NCI-H1436 treated with DMSO at 0.1 percent for 48 hours (cell line): Measurements from ENCODE around the gene SLC9A9.

ENCODE experiments used
- DNase-seq: peaks from one replicate; lab custom pipeline; 2025; lab: John Stamatoyannopoulos, UW

Gene SLC9A9

DNA sequence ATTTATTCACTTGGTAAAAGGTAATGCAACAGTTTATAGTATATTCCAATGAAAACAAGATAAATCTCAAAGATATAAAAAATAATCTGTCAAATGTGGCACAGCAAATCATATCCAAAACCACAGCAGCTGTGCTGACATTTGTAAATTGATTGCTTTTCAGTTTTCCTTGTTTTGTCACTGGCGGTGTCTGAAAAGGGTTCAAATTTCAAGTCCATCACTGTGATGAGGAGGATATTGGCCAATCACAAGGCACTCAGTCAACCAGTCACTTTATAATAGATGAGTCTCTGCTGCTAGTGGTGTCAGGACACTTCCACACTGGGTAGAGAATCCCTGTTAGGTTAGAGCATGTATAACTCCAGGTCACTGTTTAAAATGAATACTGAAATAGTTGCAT is 154.8 kb downstream of the SLC9A9 start:
- no peak for DNase-seq

DNA sequence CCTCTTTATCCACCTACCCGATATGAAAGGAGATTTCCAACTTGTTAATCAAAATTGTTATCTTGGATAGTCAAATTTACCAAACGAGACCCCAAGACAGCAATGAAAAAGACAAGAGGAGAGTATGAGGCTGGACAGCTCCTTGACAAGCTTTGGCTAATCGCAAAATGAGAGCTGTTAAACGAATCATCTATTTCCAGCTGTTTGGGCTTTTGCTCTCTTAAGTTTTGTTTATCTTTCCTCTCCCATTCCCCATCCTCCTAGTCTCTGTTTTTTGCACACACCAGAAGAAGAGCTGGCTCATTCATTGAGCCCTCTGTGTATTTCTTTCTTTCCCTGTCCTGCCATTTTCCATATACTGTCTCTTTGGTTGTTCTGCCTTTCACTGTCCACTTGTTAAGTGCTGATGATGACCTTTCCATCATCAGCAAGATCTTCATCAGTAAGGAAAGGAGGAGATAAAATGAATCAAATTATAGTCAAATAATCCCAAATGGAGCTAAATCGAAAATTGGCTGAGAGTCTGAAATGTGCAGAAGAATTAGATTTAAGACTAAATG is 161.6 kb downstream of the SLC9A9 start:
- DNase-seq, result no peak

DNA sequence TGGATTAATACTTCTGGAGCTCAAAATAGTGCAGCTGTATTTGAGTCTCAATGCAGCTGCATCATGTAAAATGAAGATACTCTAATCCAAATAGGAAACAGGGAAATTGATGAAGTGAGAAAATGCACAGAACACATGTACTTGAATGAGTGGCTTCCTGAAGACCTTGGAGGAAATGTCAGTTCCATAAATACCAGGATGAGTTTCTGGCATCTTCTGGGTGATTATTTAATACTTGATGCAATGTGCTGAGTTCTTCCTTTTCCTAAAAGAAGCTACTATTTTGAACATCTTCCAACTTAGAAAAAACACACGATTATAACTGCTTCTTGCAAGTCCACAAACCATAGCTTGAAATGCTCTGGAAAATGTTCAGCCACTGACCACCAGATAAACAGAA is 162.8 kb downstream of the SLC9A9 start:
- DNase-seq, result no peak

GRCh38 chr3:143677430-143677829 is 170.8 kb downstream of the SLC9A9 start:
- DNase-seq, result no peak

DNA sequence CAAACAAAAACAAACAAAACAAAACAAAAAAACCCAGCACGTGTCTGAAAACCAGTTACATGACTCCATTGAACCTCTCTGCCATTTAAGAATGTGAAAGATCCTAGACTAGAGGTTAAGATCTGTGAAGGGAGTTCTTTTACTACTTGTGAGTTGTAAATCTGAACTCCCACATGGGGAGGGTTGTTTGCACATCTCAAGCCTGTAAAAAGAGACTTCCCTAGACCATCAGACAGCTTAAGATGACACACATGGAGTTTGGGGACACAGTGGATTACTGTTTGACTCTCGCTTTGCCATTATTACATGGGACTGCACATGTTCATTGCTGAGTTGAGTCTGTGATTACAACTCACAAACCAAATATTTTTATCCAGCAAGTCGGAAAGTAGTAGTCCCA is 171.5 kb downstream of the SLC9A9 start:
- no peak for DNase-seq

DNA sequence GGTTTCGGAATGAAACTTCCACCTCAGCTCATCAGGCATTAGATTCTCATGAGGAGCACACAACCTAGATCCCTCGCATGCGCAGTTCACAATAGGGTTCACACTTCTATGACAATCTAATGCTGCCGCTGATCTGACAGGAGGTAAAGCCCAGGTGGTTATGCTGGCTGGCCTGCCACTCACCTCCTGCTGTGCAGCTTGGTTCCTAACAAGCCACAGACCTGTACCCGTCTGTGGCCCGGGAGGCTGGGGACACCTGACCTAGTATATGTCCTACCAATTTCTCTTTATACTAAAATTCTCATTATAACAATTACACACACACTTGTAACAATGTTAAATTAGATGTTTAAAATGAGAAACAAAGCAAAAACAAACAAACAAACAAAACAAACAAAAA is 172.2 kb downstream of the SLC9A9 start:
- DNase-seq, result no peak

- DNase-seq, result peak; percentile 22
Observed at GRCh38 chr3:143674100-143674968, 173.9 kb downstream of the SLC9A9 start.

DNA sequence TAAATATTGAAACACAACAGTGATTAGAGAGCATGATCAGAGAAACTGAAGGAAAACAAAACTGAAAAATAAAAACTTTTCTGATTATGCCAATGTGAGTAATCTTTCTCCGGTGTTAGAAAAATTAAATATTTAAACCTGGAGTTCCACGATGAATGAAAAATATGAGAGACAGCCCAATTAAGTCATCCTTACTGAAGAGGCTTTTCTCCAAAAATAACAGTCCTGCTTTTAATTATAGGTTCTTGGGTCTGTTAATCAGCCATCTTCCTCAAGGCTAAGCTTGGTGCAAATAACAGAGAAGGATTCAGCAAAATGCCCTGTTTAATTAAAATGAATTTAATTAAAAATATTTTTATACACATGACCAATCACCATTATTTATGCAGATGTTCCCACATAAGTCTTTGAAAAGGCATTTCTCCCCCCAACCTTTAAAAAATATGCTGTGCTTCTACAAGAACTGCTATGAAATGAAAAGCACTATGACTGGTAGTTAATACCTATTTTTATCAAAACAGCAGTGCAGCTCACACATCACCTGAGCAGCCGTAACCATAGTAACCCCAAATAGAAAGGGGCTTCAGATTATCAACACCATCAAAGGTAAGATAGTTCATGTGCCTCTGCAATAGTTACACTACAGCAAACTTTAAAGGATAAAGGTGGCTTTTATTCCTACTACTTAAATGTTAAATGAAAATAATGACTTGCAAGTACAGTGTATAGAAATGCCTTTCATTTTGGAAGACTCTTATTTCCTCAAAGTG is 175.7 kb downstream of the SLC9A9 start:
- no peak for DNase-seq

GRCh38 chr3:143671626-143672025 is 176.6 kb downstream of the SLC9A9 start:
- DNase-seq, result no peak

GRCh38 chr3:143668924-143669790 is 179.1 kb downstream of the SLC9A9 start:
- no peak for DNase-seq

GRCh38 chr3:143668385-143668784 is 179.9 kb downstream of the SLC9A9 start:
- DNase-seq, result no peak

DNA sequence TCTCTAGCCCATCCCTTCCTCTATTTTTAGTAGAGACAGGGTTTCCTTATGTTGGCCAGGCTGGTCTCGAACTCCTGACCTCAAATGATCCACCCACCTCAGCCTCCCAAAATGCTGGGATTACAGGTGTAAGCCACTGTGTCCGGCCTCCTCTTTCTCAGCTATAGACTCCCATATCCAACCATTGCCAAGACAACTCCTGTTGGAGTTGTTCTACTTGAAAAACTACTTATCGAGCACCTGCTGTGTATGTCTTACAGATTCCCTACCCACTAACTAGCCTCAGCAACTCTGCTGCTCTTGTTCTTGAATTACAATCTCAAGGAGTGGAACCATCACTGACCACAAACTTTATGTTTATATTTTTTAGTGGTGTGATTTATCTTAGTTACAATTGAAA is 186.6 kb downstream of the SLC9A9 start:
- DNase-seq, result no peak

DNA sequence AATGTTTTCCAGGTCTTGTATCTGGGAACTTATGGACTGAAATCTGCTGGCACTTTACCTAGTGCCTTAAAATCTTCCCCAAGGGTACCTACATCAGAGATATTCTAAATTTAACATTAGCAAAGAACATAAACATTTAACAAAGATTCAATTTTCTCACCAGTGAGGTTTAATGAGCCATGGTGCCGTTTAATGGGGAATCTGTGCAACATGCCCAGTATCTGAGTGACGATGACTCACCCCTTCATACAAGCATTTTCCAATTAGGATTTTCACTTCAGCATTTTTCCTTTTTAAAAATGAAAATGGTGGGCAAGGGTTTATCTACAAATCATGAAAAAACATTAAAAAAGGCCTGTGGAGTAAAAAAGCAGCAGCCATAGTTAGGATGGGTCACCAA is 189.4 kb downstream of the SLC9A9 start:
- no peak for DNase-seq

DNA sequence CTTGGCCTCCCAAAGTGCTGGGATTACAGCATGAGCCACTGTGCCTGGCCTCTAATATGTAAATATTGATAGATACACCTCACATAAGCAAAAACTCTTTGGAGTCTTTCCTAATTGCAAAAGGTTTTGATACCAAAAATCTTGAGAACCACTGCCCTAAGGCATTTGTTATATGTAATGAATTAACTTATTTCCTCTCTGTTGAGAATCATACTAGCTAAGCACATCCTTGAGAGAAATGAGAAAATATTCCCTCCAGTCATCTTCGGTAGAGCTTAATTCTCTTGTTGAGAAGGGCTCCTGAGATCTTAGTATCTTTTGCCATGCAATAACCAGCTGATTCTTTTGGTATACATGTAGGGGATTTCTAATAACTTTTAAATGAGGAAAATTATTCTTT is 190.2 kb downstream of the SLC9A9 start:
- no peak for DNase-seq

DNA sequence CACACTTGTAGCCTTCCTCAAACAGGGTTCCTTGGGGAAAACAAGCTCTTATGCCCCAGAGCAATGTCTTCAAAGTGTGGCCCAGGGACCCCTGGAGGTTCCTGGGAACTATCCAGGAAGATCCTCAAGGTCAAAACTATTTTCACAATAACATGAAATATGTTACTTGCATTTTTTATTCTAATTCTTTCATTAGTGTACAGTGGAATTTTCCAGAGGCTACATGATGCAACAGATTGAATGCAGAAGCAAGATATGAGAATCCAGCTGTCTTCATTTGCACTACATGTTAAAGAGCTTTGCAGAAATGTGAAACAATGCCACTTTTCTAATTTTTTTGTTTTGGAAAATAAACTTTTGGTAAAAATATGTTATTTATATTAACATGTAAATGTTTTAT is 190.9 kb downstream of the SLC9A9 start:
- DNase-seq, result no peak

GRCh38 chr3:143654906-143655305 is 193.4 kb downstream of the SLC9A9 start:
- DNase-seq, result no peak

GRCh38 chr3:143653935-143654334 is 194.3 kb downstream of the SLC9A9 start:
- DNase-seq, result no peak

- DNase-seq, result no peak
Observed at GRCh38 chr3:143653493-143653892, 194.8 kb downstream of the SLC9A9 start.

DNA sequence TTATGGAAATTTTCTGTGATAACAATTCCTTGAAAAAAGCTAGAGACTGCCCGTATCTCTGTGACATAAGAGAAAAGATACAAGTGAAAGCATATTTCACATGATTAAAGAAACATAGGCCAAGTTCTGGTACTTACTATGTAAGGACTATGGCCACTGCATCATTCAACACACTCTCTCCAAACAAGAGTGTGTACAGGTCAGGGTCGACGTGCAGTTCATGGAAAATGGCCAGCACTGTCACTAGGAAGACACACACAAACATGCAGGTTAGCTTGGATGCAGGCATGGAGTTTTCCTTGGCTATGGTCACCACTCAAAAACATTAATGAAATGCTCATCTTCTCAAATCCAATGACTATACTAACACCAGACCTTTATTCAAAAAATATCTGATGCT is 196.2 kb downstream of the SLC9A9 start:
- DNase-seq, result no peak

- DNase-seq, result no peak
Observed at GRCh38 chr3:143650827-143651226, 197.4 kb downstream of the SLC9A9 start.

DNA sequence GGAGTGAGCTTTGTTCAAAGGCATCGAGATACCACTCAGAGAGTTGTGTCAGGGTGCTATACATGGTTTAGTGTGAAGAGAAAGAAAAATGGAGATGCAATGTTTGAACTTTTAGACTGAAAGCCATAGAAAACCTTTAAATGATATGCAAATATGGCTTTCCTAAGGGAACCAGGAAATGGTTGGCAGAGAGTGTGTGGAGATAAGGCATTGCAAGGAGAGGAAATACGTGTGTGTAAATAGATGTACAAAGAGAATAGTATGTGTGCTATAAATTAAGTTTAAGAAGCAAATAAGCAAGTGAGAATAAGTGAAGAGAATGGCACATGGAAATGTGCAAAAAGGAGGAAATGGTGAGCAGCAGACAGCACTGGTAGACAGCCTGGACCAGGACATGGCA is 198.1 kb downstream of the SLC9A9 start:
- DNase-seq, result no peak

DNA sequence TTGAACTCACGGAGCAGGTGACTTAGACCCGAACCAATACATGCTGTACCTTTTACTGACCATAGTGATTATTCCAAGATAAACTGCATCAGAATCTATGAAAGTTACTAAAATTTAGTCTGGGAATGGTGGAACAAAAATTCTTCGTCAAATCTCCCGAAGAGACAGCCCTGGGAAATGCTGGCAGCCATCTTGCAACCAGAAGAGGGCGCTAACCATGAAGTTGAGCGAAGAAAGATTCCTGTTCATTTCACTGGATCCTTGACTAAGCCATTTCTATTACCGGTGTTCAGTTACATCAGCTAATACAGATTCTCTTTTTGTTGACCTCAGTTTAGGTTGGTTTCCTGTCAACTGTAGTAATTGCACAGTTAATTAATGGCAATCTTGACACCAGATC is 199.6 kb downstream of the SLC9A9 start:
- no peak for DNase-seq
